Naive thymus-derived CD4-positive, alpha-beta T cell (primary cell): ENCODE data around the gene ZNF440. TPM values are rescaled to one million over a fixed set of nuclear protein-coding genes. Genes with fewer than 3 reads are reported as not detected.

Experiments
- ATAC-seq: fragments of 150-1000 bp; cut with Tn5 transposase; 2 replicates; pipeline ENCODE4 v1.10.0; 2021; ENCODE audit warnings: mild to moderate bottlenecking, moderate library complexity
- CTCF ChIA-PET: fragments of 350-600 bp; sonication (Branson Sonifier 250); formaldehyde crosslinking; loops from one replicate; lab custom pipeline; 2021; ENCODE audit warnings: antibody characterized with exemption; lab: Charles Lee
- POLR2A ChIA-PET: fragments of 350-600 bp; sonication (Branson Sonifier 250); formaldehyde crosslinking; loops from one replicate; lab custom pipeline; 2021; ENCODE audit warnings: antibody characterized with exemption, inconsistent platforms; lab: Charles Lee
- DNase-seq, 9 donors: peaks; one replicate each; pipeline versions ENCODE4 v3.0.0 to v3.0.0-alpha.2; 2020 to 2022; ENCODE audit warnings: mixed read lengths in 1 of 9
- H3K27ac ChIP-seq: one replicate; pipeline ENCODE4 v1.7.0; 2013; ENCODE audit warnings: mild to moderate bottlenecking, low read depth, low read length, moderate library complexity
- H3K27me3 ChIP-seq, 2 donors: one replicate each; pipeline ENCODE4 v1.7.0; 2013; ENCODE audit warnings: low read length in 2 of 2, mild to moderate bottlenecking in 2 of 2, moderate library complexity in 2 of 2; ENCODE audit not compliant: control insufficient read depth in 2 of 2, insufficient read depth in 2 of 2
- H3K36me3 ChIP-seq, 3 experiments: 1 replicate in 2 of 3; 2 replicates in 1 of 3; pipeline ENCODE4 v1.7.0; 2013; ENCODE audit warnings: low read length in 3 of 3, mild to moderate bottlenecking in 3 of 3, moderate library complexity in 1 of 3; ENCODE audit not compliant: insufficient read depth in 3 of 3, control insufficient read depth in 2 of 3
- H3K4me1 ChIP-seq, 2 donors: one replicate each; pipeline ENCODE4 v1.7.0; 2013; ENCODE audit warnings: low read length in 2 of 2, mild to moderate bottlenecking in 2 of 2, moderate library complexity in 1 of 2; ENCODE audit not compliant: control insufficient read depth in 2 of 2, insufficient read depth in 2 of 2
- H3K4me3 ChIP-seq: 2 replicates; pipeline ENCODE4 v1.7.0; 2013; ENCODE audit warnings: mild to moderate bottlenecking, low read length
- H3K9me3 ChIP-seq, 3 experiments: 1 replicate in 2 of 3; 2 replicates in 1 of 3; pipeline ENCODE4 v1.7.0; 2013; ENCODE audit warnings: low read length in 3 of 3; ENCODE audit not compliant: control insufficient read depth in 2 of 3
- H3K27ac Mint-ChIP-seq, 9 donors: one replicate each; pipeline ENCODE4 v1.8.0; 2020 to 2022; ENCODE audit warnings: mixed read lengths in 9 of 9, mild to moderate bottlenecking in 8 of 9, moderate library complexity in 5 of 9, inconsistent platforms in 2 of 9
- H3K27me3 Mint-ChIP-seq, 5 donors: one replicate each; pipeline ENCODE4 v1.8.0; 2021 to 2022; ENCODE audit warnings: mixed read lengths in 5 of 5, mild to moderate bottlenecking in 1 of 5
- H3K36me3 Mint-ChIP-seq, 5 donors: one replicate each; pipeline ENCODE4 v1.8.0; 2020 to 2022; ENCODE audit warnings: mixed read lengths in 5 of 5, mild to moderate bottlenecking in 3 of 5, inconsistent platforms in 1 of 5
- H3K4me1 Mint-ChIP-seq, 7 donors: one replicate each; pipeline ENCODE4 v1.8.0; 2020 to 2022; ENCODE audit warnings: mixed read lengths in 7 of 7, mild to moderate bottlenecking in 3 of 7, inconsistent platforms in 1 of 7
- H3K4me3 Mint-ChIP-seq, 10 donors: one replicate each; pipeline ENCODE4 v1.8.0; 2020 to 2022; ENCODE audit warnings: mild to moderate bottlenecking in 10 of 10, mixed read lengths in 10 of 10, moderate library complexity in 6 of 10, inconsistent platforms in 2 of 10
- H3K9me3 Mint-ChIP-seq, 11 donors: one replicate each; pipeline ENCODE4 v1.8.0; 2020 to 2022; ENCODE audit warnings: mixed read lengths in 11 of 11, mild to moderate bottlenecking in 4 of 11, inconsistent platforms in 1 of 11, moderate library complexity in 1 of 11
- intact Hi-C, 2 donors: fragments of 100-400 bp; cut with micrococcal nuclease; formaldehyde crosslinking; loops; one replicate each; pipeline ENCODE4 v1.15.1; 2023
- polyA plus RNA-seq, 2 donors: library from polyadenylated mRNA; unstranded; fragments of 300-500 nt; fragmentation: Illumina TruSeq; gene quantifications; one replicate each; pipeline ENCODE4 v1.2.3, GENCODE V29; 2021
- total RNA-seq, 6 experiments: library from RNA in 5 of 6; stranded (reverse) in 5 of 6; gene quantifications; 1 replicate in 5 of 6; 2 replicates in 1 of 6; pipeline ENCODE4 v1.2.3 and lab custom pipeline; 2021 to 2026

ZNF440 gene
- total and polyA plus RNA-seq, 7 experiments from 2014 or later = 2.1 to 19.5 (median 14.3) TPM

- ChIA-PET POLR2A (no interaction called here), CTCF (no interaction called here)
- H3K27ac ChIP-seq = no peak overlapping the region
- peaks cover 8 to 10% (median 9%) of the 10 kb centered on the region in 7 donors for H3K4me1 Mint-ChIP-seq
- no peaks in the 10 kb centered on the region for H3K36me3 ChIP-seq
- DNase-seq (no peak), ATAC-seq (no peak)
- no peaks in the 10 kb centered on the region for H3K27me3 Mint-ChIP-seq
- no peak overlapping the region for H3K27ac Mint-ChIP-seq
- H3K4me3 ChIP-seq = no peak overlapping the region
- H3K4me1 ChIP-seq = peaks cover 6 to 8% of the 10 kb centered on the region in 2 donors
- peaks cover 0 to 42% (median 24%) of the 10 kb centered on the region in 11 donors for H3K9me3 Mint-ChIP-seq
- intact Hi-C loops = loop anchor here in 1 of 2 donors (10.0 kb wide), 1 partner anchor 872 kb away; the partner anchor contains the start of genes MAN2B1 and WDR83
- H3K27me3 ChIP-seq = no peaks in the 10 kb centered on the region
- no peak overlapping the region for H3K4me3 Mint-ChIP-seq
- H3K36me3 Mint-ChIP-seq = peaks cover 0 to 14% (median 0%) of the 10 kb centered on the region in 5 donors
- H3K9me3 ChIP-seq = peaks cover 0 to 25% (median 6%) of the 10 kb centered on the region in 3 experiments
Observed at GRCh38 chr19:11792942-11793341, 21.1 kb upstream of the ZNF440 start.

- Histone ChIP-seq H3K27me3 (no peaks in the 10 kb centered on the region), H3K27ac (no peak overlapping the region), H3K4me1 (peaks cover 8 to 12% of the 10 kb centered on the region in 2 donors), H3K4me3 (peak overlapping the region; percentile 71), H3K36me3 (no peaks in the 10 kb centered on the region), H3K9me3 (no peaks in the 10 kb centered on the region)
- peaks cover 0 to 17% (median 7%) of the 10 kb centered on the region in 11 donors for H3K9me3 Mint-ChIP-seq
- CTCF ChIA-PET = interaction anchor here (0.6 to 6.1 kb wide), 26 partner anchors 16 to 1394 kb away, joined by 3 to 54 read pairs (median 4); partner anchors contain the start of genes ZNF20, ZNF440, ZNF490 and ZNF700
- H3K27me3 Mint-ChIP-seq = no peaks in the 10 kb centered on the region
- intact Hi-C loops = loop anchor here (1.0 to 10.0 kb wide), 8 partner anchors 59 to 867 kb away; partner anchors contain the start of genes ZNF823 (in 2 of the 2), MAN2B1 (in 1 of the 2) and WDR83 (in 1 of the 2)
- ATAC-seq (peak; percentile 83), DNase-seq (peak; percentile 46 to 85 (median 81))
- peaks cover 0 to 9% (median 3%) of the 10 kb centered on the region in 5 donors for H3K36me3 Mint-ChIP-seq
- H3K4me3 Mint-ChIP-seq = peak overlapping the region; percentile 82 to 95 (median 92)
- H3K27ac Mint-ChIP-seq = peak overlapping the region in 7 of 9 donors; percentile 12 to 94 (median 84)
- POLR2A ChIA-PET = interaction anchor here (0.7 to 2.0 kb wide), 10 partner anchors 14 to 191 kb away, joined by 3 to 12 read pairs (median 6); partner anchors contain the start of genes ZNF440, ZNF441, ZNF700 and ZNF763
- peaks cover 14 to 28% (median 20%) of the 10 kb centered on the region in 7 donors for H3K4me1 Mint-ChIP-seq
Observed at GRCh38 chr19:11797491-11797890, 16.6 kb upstream of the ZNF440 start.

- peak within 1 kb of the TSS; percentile 82 for H3K27ac ChIP-seq
- ChIA-PET POLR2A (interaction anchor here (1.0 to 2.0 kb wide), 8 partner anchors 13 to 190 kb away, joined by 3 to 12 read pairs (median 6); partner anchors contain the start of genes ZNF440, ZNF441, ZNF700 and ZNF763), CTCF (interaction anchor here (0.9 to 6.1 kb wide), 16 partner anchors 9 to 812 kb away, joined by 3 to 54 read pairs (median 5); partner anchors contain the start of genes ZNF20, ZNF440, ZNF490 and ZNF791)
- peaks cover 5 to 13% (median 6%) of the 10 kb centered on the region in 5 donors for H3K36me3 Mint-ChIP-seq
- intact Hi-C loops = loop anchor here (1.0 to 10.0 kb wide), 10 partner anchors 16 to 866 kb away; partner anchors contain the start of genes ZNF440 (in 2 of the 2), MAN2B1 (in 1 of the 2), WDR83 (in 1 of the 2) and ZNF439 (in 1 of the 2)
- no peaks in the 10 kb centered on the region for H3K27me3 ChIP-seq
- H3K9me3 ChIP-seq = peaks cover 0 to 4% (median 4%) of the 10 kb centered on the region in 3 experiments
- peaks cover 8 to 12% of the 10 kb centered on the region in 2 donors for H3K4me1 ChIP-seq
- DNase-seq (peak; percentile 66 to 84 (median 79)), ATAC-seq (peak; percentile 98)
- no peaks in the 10 kb centered on the region for H3K27me3 Mint-ChIP-seq
- peaks cover 12 to 29% (median 20%) of the 10 kb centered on the region in 7 donors for H3K4me1 Mint-ChIP-seq
- peak within 1 kb of the TSS; percentile 45 to 94 (median 91) for H3K27ac Mint-ChIP-seq
- H3K9me3 Mint-ChIP-seq = peaks cover 0 to 21% (median 10%) of the 10 kb centered on the region in 11 donors
- peak within 1 kb of the TSS; percentile 82 to 95 (median 92) for H3K4me3 Mint-ChIP-seq
- peak within 1 kb of the TSS; percentile 71 for H3K4me3 ChIP-seq
- no peaks in the 10 kb centered on the region for H3K36me3 ChIP-seq
Observed at GRCh38 chr19:11798391-11799330, 15.4 kb upstream of the ZNF440 start, which contains the start of gene ZNF491. Gene ZNF491 (plus strand): TSS chr19:11798523. CDS start chr19:11805954, 7,431 bp downstream.

GRCh38 chr19:11806354-11807098 lies 7.5 kb upstream of the ZNF440 start:
- intact Hi-C loops = no loop called here

GRCh38 chr19:11807099-11807380 lies 7.0 kb upstream of the ZNF440 start:
- H3K27ac Mint-ChIP-seq = no peak overlapping the region
- H3K9me3 ChIP-seq = peaks cover 3 to 59% (median 30%) of the 10 kb centered on the region in 3 experiments
- H3K27me3 Mint-ChIP-seq = no peaks in the 10 kb centered on the region
- ATAC-seq (no peak), DNase-seq (no peak)
- POLR2A ChIA-PET = no interaction called here
- peaks cover 0 to 4% (median 0%) of the 10 kb centered on the region in 7 donors for H3K4me1 Mint-ChIP-seq
- H3K36me3 ChIP-seq = peaks cover 0 to 7% (median 0%) of the 10 kb centered on the region in 3 experiments
- H3K27me3 ChIP-seq = no peaks in the 10 kb centered on the region
- intact Hi-C loops = no loop called here
- no peak overlapping the region for H3K4me3 Mint-ChIP-seq
- no peak overlapping the region for H3K27ac ChIP-seq
- CTCF ChIA-PET = interaction anchor here (1.3 kb wide), 1 partner anchor 9 kb away, joined by 5 read pairs; the partner anchor contains the start of gene ZNF491
- H3K9me3 Mint-ChIP-seq = peaks cover 4 to 76% (median 35%) of the 10 kb centered on the region in 11 donors
- no peaks in the 10 kb centered on the region for H3K4me1 ChIP-seq
- H3K4me3 ChIP-seq = no peak overlapping the region
- H3K36me3 Mint-ChIP-seq = peaks cover 14 to 32% (median 30%) of the 10 kb centered on the region in 5 donors

More at GRCh38 chr19:11806354-11807098, 7.5 kb upstream of the ZNF440 start:
- ATAC-seq = no peak
- peaks cover 0 to 7% (median 0%) of the 10 kb centered on the region in 3 experiments for H3K36me3 ChIP-seq
- Mint-ChIP-seq H3K27me3 (no peaks in the 10 kb centered on the region), H3K9me3 (peaks cover 4 to 76% (median 35%) of the 10 kb centered on the region in 11 donors), H3K4me1 (peaks cover 0 to 4% (median 0%) of the 10 kb centered on the region in 7 donors), H3K36me3 (peaks cover 14 to 32% (median 30%) of the 10 kb centered on the region in 5 donors), H3K4me3 (no peak overlapping the region), H3K27ac (no peak overlapping the region)
- H3K9me3 ChIP-seq = peaks cover 3 to 59% (median 30%) of the 10 kb centered on the region in 3 experiments
- H3K4me1 ChIP-seq = no peaks in the 10 kb centered on the region
- no peaks in the 10 kb centered on the region for H3K27me3 ChIP-seq
- CTCF ChIA-PET = no interaction called here
- POLR2A ChIA-PET = no interaction called here
- H3K27ac ChIP-seq = no peak overlapping the region
- DNase-seq = peak in 4 of 9 donors; percentile 6 to 15 (median 8)
- H3K4me3 ChIP-seq = no peak overlapping the region
